ENCODE data around the gene RETN.

RETN gene, protein sequence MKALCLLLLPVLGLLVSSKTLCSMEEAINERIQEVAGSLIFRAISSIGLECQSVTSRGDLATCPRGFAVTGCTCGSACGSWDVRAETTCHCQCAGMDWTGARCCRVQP

GRCh38 chr19:7668842-7669241 lies at the start of gene RETN:
TSS of gene RETN (plus strand) at chr19:7669049. CDS start at chr19:7669327, 278 bp downstream.
- no peak for TF ChIP-seq POLR2A (IDR thresholded peaks at IDR 0.05; ENCODE audit: low read length)
- no peak for TF ChIP-seq GATA1 (IDR thresholded peaks at IDR 0.05; ENCODE audit: low read depth, low read length)
- no peak for DNase-seq

- TF ChIP-seq POLR2A (IDR thresholded peaks at IDR 0.05; ENCODE audit: low read length) (no peak), GATA1 (IDR thresholded peaks at IDR 0.05; ENCODE audit: low read depth, low read length) (no peak)
- no peak for DNase-seq
Observed at GRCh38 chr19:7619671-7620441, 49.0 kb upstream of the RETN start.

- TF ChIP-seq POLR2A (IDR thresholded peaks at IDR 0.05; ENCODE audit: low read length) (no peak), GATA1 (IDR thresholded peaks at IDR 0.05; ENCODE audit: low read depth, low read length) (no peak)
- DNase-seq, result no peak
Observed at GRCh38 chr19:7620442-7621412, 48.1 kb upstream of the RETN start.

DNA sequence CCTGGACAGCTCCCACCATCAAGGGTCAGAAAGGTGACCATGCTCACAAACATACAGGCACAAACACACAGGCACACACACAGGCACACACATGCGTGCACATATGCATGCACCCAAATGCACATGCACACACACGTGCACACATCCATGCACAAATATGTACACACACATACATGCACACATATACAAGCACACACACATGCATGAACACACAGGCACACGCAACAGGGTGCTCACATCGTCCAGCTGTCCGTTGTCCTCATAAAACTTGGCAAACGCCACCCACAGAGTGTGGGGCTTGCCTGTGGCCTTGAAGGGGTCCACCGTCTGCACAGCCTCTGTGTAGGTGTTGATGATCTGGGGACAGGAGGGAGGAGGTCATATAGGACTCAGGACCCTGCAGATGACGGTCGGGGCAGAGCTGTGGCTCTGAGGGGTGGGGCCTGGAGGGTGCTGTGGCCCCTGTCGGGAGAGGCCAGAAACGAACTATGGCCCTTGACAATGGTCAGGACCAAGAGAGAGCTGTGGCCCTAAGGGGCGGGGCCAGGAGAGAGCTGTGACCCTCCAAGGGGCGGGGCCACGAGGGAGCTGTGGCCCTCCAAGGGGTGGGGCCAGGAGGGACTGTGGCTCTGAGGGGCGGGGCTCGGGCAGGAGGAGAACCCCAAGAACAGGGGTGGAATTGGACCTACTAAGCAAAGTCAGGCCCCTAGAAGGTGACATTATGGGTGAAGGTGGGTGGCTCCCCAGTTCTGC lies 45.7 kb upstream of the RETN start:
- no peak for DNase-seq
- no peak for TF ChIP-seq POLR2A (IDR thresholded peaks at IDR 0.05; ENCODE audit: low read length)
- no peak for TF ChIP-seq GATA1 (IDR thresholded peaks at IDR 0.05; ENCODE audit: low read depth, low read length)

GRCh38 chr19:7623725-7624603 lies 44.9 kb upstream of the RETN start:
- no peak for DNase-seq
- no peak for TF ChIP-seq GATA1 (IDR thresholded peaks at IDR 0.05; ENCODE audit: low read depth, low read length)
- TF ChIP-seq POLR2A (IDR thresholded peaks at IDR 0.05; ENCODE audit: low read length), result no peak

DNA sequence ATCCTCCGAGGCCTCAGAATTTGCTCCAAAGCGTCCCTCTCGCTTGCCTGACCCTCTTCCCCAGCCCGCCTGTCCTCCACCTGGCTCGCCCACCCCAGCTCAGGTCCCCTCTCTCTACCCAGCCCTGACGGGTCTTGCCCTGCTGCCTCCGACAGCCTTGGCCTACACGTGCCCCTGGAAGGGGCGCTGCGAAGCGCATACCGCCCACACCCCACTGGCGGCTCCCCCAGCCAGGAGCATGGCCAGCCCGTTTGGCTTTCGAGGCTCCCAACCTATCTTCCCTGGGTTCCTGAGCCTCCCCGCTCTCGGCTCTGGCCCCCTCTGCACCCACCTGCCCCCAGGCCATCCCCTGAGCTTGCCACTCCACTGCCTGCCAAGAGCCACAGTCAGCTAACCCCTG lies 44.0 kb upstream of the RETN start:
- DNase-seq, result no peak
- no peak for TF ChIP-seq GATA1 (IDR thresholded peaks at IDR 0.05; ENCODE audit: low read depth, low read length)
- no peak for TF ChIP-seq POLR2A (IDR thresholded peaks at IDR 0.05; ENCODE audit: low read length)

DNA sequence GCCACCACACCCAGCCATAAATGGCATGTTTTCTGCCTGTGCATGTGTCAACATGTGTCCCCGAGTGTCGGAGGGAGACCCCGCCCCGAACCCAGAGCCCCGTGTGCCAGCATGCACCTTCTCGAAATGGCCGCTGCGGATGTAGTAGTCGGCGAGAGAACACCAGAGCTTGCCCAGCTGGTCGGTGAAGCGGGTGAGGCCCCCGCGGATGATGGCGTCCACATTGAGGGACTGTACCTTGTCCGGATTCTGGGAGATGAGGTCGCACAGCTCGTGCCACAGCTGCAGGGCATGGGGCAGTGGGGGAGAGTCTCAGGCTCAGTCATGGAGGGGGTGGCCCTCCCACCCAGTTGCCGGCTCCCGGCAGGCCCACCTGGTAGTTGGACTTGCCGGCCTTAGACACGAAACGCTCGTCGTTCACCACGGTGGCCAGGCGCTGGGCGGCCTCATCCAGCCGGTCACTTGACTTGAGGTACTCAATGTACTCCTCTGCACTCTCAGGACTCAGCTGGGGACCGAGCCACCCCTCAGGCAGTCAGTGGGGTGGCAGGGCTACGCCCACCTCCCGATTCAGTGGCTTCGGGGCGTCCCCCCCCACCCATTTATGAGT lies 43.0 kb upstream of the RETN start:
- TF ChIP-seq POLR2A (IDR thresholded peaks at IDR 0.05; ENCODE audit: low read length), result no peak
- no peak for TF ChIP-seq GATA1 (IDR thresholded peaks at IDR 0.05; ENCODE audit: low read depth, low read length)
- DNase-seq, result no peak

GRCh38 chr19:7627166-7627565 lies 41.7 kb upstream of the RETN start:
- TF ChIP-seq GATA1 (IDR thresholded peaks at IDR 0.05; ENCODE audit: low read depth, low read length), result no peak
- TF ChIP-seq POLR2A (IDR thresholded peaks at IDR 0.05; ENCODE audit: low read length), result no peak
- no peak for DNase-seq

DNA sequence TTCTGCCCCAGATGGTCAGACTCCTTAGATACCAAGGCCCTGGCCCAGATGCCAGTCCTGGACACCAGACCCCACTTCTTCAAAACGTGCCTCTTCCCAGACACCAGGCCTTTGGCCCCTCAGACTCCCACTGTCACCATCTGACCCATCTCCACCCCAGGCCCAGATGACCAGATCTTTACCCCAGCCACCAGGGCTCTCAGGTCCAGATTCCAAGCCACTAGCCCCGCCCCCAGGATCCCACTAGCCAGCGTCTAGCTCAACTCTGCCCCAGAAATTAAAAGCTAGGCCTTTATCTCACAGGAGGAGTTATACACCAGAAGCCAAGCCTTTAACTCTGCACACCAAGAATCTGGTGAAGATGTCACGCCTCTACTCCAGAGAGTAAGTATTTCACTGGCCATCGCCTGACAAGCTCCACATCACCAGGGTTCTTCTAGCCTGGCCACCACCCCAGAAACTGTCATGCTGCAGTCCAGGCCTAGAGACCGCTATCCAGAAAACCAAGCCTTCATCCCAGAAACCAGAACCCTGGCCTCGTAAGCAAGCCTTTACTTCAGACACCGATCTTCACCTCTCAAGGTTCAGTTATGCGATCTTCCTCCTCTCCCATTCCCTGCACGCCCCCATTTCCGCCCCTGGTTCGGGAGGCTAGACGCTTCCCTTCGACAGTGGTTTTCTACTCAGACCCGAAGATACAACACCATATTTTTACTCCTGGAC lies 40.1 kb upstream of the RETN start:
- no peak for TF ChIP-seq POLR2A (IDR thresholded peaks at IDR 0.05; ENCODE audit: low read length)
- TF ChIP-seq GATA1 (IDR thresholded peaks at IDR 0.05; ENCODE audit: low read depth, low read length), result no peak
- no peak for DNase-seq

GRCh38 chr19:7629347-7630054 lies 39.3 kb upstream of the RETN start, which contains the start of the genes PET100 and XAB2:
TSS of gene PET100 (plus strand) at chr19:7629793. CDS start at chr19:7629834, 41 bp downstream.
TSS of gene XAB2 (minus strand) at chr19:7629545. CDS start at chr19:7629527, 18 bp downstream.
- DNase-seq, result peak; percentile 99
- no peak for TF ChIP-seq GATA1 (IDR thresholded peaks at IDR 0.05; ENCODE audit: low read depth, low read length)
- TF ChIP-seq POLR2A (IDR thresholded peaks at IDR 0.05; ENCODE audit: low read length), result peak; percentile 81

DNA sequence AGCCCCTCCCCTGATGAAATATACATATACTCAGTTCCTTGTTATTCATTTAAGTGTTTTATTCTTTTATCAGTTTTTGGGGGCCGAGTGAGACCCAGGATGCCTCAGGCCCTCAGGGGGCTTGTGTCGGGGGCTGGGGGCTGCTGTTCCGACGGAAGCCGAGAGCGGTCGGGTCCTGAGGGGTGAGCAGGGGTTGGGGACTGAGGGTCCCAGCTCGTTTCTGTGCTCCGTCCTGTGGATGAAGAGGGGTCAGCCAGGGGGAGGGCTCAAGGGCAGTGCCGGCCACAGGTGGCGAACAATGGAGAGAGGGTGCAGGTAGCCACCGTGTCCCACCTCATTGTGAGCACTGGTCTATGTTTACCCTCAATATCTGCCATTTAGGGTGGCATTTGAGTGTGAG lies 37.3 kb upstream of the RETN start:
- TF ChIP-seq POLR2A (IDR thresholded peaks at IDR 0.05; ENCODE audit: low read length), result no peak
- TF ChIP-seq GATA1 (IDR thresholded peaks at IDR 0.05; ENCODE audit: low read depth, low read length), result no peak
- DNase-seq, result no peak

All from erythroblast (primary cell).